HT-29 (cell line): ENCODE measurements around the gene SCN7A. TPM values are rescaled to one million over a fixed set of nuclear protein-coding genes. Genes with fewer than 3 reads are reported as not detected.
"Not testable (repeated sequence)": the region's sequence is repeated elsewhere in the genome, so short reads cannot be mapped to it uniquely, and the experiment has no call there.

Experiments used
- DNase-seq: peaks from one replicate; pipeline ENCODE4 v3.0.0-alpha.2; 2015; ENCODE audit warnings: low spot score
- total RNA-seq: library from RNA; depleted of rRNA; stranded (reverse); fragments of >200 nt; shearing (Covaris generic); gene quantifications from 2 replicates; pipeline ENCODE4 v1.2.3, GENCODE V29; 2014; rRNA removed

Gene SCN7A
- total RNA-seq = not detected in 2 replicates

GRCh38 chr2:166494140-166494624, at the start of gene SCN7A:
Gene SCN7A, minus strand, starts transcription at chr2:166494249. Its CDS starts 16,553 bp downstream, at chr2:166477696.
- no peak for DNase-seq

DNA sequence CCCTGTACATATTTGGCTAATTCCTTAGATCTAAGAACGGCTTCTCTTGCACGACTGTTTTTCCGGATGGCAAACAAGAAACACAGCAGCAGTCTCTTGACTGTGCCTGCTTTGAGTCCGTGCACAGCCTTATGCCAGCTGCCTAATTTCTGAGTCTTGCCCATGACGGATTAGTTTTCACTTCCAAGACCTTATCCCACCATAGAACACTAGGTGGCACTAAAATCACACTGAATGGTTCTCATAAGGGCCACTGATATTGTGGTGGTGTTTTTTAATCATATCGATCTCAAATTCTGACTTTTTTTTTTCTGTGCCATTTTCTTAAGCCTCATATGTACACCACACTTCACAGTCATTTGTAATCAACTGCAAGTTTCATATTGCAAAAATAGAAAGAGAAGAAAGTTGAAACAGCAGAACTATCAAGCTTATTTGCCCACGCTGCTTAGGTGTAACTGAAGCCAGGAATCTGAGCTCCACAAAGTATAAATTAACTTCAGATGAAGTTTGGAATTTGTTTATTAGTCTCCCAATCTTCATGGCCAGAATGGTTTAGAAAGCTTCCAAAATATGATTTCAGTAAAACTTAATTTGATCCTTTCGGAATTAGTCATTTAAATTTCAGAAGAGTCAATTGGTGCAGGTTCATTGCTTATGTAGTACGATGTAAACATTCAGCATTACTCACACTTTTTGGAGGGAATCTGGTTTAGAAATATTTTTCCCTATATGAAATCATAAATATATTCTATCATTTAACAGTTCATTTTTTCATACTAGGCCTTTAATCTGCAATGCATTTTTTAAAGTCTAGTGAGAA, 45.5 kb upstream of the SCN7A start:
- peak; percentile 80 for DNase-seq

- DNase-seq = no peak
Observed at GRCh38 chr2:166536111-166536510, 42.1 kb upstream of the SCN7A start.

DNA sequence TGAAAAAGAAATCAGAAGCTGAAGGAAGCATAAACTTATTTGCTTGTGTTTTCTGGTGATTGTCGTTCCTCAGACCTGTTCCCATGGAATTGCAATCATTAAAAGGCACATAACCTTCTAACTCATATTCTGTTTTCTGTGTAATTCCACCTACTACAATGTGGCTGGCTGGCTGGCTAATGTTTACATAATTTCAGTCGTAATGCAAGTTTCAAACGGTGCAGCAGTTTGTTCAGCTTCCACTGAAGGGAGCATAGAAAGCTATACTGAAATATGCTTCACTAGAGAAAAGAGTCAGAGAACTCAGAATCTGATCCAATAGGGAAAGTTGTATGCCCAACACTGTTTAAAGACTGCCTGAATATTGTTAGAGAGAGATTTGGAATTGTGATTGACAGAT, 27.1 kb upstream of the SCN7A start:
- no peak for DNase-seq

DNA sequence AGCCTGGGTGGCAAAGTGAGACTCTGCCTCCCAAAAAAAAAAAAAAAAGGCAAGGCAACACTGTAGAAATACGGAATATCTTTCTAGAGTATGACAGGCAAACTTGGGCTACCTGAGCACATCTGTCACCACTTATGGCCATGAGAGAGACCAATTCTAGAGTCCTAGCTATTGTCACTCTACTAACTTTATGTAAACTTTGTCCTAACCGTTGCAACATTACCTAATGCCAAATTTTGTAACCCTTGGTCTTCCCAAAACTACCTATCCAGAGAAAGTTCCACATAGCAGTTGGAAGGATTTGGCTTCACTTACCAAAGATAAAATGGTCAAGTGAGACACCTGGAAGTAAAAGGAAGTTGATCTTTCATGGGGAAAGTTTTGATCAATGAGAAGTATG, 26.6 kb upstream of the SCN7A start:
- DNase-seq = no peak

- DNase-seq = no peak
Observed at GRCh38 chr2:166519391-166519962, 25.4 kb upstream of the SCN7A start.

DNA sequence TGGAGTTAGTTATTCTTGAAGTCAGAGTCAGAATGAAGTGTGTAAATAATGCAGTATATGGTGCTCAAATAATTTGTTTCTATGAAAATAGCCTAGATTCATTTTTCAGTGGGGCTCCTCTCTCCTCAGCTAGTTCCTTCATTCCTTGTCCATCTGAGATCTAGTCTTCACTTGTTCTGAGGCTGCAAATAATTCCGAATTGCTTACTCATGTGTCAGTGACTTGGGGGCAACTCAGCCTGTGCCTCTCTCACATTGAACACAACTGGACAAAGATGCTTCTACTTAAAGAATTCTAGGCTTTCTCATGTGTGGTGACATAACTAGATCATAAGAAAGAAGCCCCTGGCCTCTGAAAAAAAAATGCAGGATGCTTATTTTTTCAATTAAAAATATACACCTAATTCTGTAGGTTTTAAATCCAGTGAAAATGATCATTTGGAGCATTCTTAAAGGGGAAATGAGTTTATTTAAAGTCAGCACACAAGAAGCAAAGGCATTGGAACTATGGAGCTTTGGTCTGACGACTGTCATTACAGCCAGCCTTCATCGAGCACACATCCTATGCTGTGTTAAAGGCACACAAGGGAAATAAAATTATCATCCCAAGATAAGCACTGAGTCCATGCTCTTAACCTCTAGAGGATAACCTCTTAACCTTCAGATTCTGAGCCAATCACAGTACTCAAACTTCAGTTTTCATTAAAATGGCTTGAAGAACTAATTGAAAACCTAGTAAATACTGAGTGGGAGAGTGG, 24.8 kb upstream of the SCN7A start:
- DNase-seq = no peak

- no peak for DNase-seq
Observed at GRCh38 chr2:166517533-166518061, 23.5 kb upstream of the SCN7A start.

- peak; percentile 50 for DNase-seq
Observed at GRCh38 chr2:166516712-166517303, 22.8 kb upstream of the SCN7A start.

DNA sequence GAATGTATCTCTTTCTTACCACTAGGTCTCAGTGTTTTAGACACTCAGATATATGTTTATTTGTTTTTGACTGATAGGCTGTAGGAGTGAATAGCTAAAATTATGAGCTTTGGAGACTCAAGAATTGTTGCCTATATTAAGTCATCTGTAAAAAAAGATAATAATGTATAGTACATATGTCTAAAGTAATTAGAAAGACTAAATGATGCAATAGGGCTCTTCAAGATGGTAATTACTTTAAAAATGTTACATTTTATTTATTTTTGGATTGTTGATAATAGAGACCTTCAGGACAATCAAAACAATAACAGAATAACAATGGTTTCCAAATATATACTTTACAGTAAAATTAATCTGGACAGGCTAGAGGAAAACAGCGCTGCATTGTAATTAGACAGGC, 19.9 kb upstream of the SCN7A start:
- DNase-seq = no peak

DNA sequence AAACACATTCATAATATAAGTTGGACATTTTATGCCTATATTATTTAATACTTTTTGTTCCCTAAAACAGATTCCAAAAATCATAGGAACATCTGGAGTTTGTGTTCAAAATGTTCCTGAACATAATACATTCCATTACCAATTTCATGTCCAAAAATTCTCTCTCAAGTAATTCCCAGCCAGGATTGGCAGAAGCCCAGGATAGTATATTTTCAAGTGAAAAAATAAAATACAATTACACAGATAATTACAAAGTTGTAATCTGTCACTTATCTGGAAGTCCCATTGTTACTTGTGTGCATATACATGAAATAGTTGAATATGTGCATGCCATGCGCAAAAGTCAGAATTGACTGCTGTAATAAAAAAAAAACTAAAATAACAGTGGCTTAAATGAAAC, 5.2 kb upstream of the SCN7A start:
- no peak for DNase-seq

DNA sequence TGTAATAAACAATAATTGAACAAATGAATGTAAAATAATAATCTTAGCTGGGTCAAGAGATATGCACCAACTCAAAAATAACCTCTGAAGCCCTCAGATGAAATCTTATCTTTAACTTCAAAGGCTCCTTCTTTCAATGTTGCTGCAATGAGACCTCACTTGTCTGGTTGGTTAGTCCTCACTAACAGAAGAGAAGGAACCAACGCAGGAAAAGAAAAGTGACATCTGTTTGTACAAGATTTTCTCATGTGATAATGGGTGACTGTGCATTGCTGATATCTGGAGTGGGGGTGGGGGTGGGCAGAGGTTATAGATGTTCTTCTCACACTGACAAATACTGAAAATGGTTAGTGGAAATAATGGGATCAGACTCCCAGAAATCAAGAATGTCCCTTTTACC, 2.6 kb downstream of the SCN7A start:
- no peak for DNase-seq

- DNase-seq = no peak
Observed at GRCh38 chr2:166487171-166487570, 6.9 kb downstream of the SCN7A start.

- DNase-seq = no peak
Observed at GRCh38 chr2:166485558-166486178, 8.4 kb downstream of the SCN7A start.

DNA sequence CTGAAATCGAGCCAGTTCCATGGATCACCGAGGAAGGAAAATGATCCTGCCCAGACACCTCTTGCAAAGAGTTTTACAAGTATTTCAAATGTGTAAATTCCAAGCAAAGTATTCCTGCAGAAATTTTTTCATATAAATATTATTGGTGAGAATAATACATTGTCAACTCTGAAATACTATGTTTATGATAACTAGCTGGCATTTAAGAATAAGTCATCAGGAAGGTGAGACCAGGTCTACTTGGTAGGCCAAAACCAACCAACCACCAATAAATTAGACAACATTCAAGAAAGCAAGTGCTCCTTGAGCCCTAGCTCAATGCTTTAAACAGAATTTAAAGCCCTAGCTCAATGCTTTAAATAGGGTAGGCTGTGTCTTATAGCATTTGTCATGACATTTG, 21.7 kb downstream of the SCN7A start:
- DNase-seq = no peak

DNA sequence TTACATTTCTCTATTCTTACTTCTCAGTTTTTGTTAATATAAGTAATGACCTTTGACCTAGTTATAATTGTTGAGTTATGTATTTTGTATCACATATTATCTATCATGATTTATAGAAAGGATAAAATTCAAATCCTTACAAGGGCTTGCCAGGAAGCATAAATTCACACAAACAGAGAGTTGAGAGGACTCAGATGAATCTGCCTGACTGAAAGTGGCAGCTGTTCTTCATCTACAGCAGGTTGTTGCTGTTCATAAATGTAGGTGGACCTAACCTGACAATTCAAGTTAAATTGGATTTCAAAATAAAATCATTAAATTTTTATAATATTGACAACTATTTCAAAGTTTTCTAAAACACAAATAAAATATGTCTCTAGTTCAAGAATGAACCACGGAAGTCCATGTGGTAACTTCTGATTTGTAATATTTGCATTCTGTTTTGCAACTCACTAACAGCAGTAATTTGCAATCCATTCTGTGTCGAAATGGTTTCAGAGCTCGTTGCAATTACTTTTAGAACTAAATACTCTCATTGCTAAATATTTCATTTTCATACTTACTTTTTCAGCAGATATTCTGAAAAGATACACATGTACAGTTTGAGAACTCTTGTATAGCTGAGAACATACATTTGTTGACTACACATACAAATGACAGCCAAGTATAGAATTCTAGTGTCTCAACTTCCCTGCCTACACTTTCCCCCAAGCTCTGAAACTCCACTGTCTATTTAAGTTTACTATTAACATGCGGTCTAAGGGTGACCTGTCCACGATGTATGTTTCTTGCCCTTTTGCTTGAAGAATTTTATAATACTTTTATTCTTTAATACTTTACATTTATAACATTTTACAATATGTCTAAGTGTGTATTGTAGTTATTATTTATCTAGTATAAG, 25.7 kb downstream of the SCN7A start:
- DNase-seq = no peak

GRCh38 chr2:166464187-166464586, 29.9 kb downstream of the SCN7A start:
- DNase-seq = no peak

- DNase-seq = no peak
Observed at GRCh38 chr2:166463640-166464039, 30.4 kb downstream of the SCN7A start.

DNA sequence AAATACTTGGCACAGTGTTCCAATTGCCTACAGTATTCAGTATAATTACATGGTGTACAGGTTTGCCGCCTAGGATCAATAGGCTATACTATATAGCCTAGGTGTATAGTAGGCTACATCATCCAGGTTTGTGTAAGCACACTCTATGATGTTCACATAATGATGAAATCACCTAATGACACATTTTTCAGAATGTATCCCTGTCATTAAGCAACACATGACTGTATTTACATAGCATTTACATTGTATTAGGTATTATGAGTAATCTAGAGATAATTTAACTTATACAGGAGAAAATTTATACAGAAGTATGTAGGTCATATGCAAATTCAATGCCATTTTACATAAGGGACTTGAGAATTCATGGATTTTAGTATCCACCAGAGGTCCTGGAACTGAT, 35.4 kb downstream of the SCN7A start:
- DNase-seq = no peak

DNA sequence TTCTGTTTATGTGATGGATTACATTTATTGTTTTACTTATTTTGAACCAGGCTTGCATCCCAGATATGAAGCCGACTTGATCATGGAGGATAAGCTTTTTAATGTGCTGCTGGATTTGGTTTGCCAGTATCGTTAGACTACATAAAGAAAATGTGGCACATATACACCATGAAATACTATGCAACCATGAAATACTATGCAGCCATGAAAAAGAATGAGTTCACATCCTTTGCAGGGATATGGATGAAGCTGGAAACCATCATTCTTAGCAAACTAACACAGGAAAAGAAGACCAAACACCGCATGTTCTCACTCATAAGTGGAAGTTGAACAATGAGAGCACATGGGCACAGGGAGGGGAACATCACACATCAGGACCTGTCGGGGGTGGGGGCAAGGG, 38.2 kb downstream of the SCN7A start:
- DNase-seq = not testable (repeated sequence)
